Ovary (tissue), 9 donors: ENCODE measurements around the gene PRDM15. TPM values are rescaled to one million over a fixed set of nuclear protein-coding genes. Genes with fewer than 3 reads are reported as not detected.

ENCODE experiments used
- DNase-seq, 5 donors: peaks; one replicate each; pipeline ENCODE4 v3.0.0-alpha.2; 2019 to 2020
- H3K27ac ChIP-seq, 2 donors: fragments of 200-600 bp; one replicate each; pipeline versions ENCODE4 v1.5.1 to v1.8.0; 2019 to 2022
- H3K27me3 ChIP-seq: fragments of 200-600 bp; one replicate; pipeline ENCODE4 v1.8.0; 2022
- H3K36me3 ChIP-seq: fragments of 200-600 bp; sonication (generic); one replicate; pipeline ENCODE4 v1.5.1; 2019
- H3K4me1 ChIP-seq: one replicate; pipeline ENCODE4 v1.8.1; 2013; ENCODE audit warnings: mild to moderate bottlenecking, moderate library complexity; ENCODE audit not compliant: insufficient read depth
- H3K4me3 ChIP-seq: fragments of 200-600 bp; sonication (generic); one replicate; pipeline ENCODE4 v1.5.1; 2017
- H3K9me3 ChIP-seq, 2 donors: fragments of 200-600 bp in 1 of 2; sonication (generic) in 1 of 2; one replicate each; pipeline versions ENCODE4 v1.5.1 to v1.8.1; 2013 to 2019; ENCODE audit warnings: mild to moderate bottlenecking in 1 of 2, moderate library complexity in 1 of 2
- EP300 ChIP-seq: sonication (generic); formaldehyde crosslinking; IDR thresholded peaks from one replicate; pipeline ENCODE4 v1.6.1; 2017; ENCODE audit warnings: antibody characterized with exemption
- POLR2A ChIP-seq: fragments of 450-650 bp; IDR thresholded peaks from one replicate; pipeline ENCODE4 v1.6.1; 2017; ENCODE audit warnings: antibody characterized with exemption, mild to moderate bottlenecking, moderate library complexity
- whole genome bisulfite sequencing, 3 donors: extraction: QIAGEN DNeasy Blood & Tissue Kit in 1 of 3; methylation state at CpG; one replicate each; pipeline versions ENCODE4 v1.1.5 to v1.1.7; 2013 to 2017; 5-methylcytosine and 5-hydroxymethylcytosine counted together
- intact Hi-C, 4 donors: fragments of 100-400 bp; cut with DNase I; formaldehyde crosslinking; loops; one replicate each; pipeline versions ENCODE4 v1.11.0 to v1.15.1; 2022 to 2023
- polyA plus RNA-seq, 2 donors: library from polyadenylated mRNA; stranded (reverse); fragments of 200-250 nt in 1 of 2; fragments of 350-450 nt in 1 of 2; fragmentation: Illumina TruSeq in 1 of 2; extraction: RNeasy Lipid Tissue Mini Kit (QIAGEN cat#74804) in 1 of 2; gene quantifications; one replicate each; pipeline ENCODE4 v1.2.3, GENCODE V29; 2013 to 2014
- total RNA-seq, 7 donors: library from RNA; depleted of rRNA in 2 of 7; stranded (reverse); fragments of >200 nt in 2 of 7; fragmentation: NEBNext Ultra II Directional in 3 of 7; extraction: Animal tissue kit (Norgen Biotek cat#: 25700) in 3 of 7; gene quantifications; one replicate each; pipeline versions ENCODE4 v1.1.0 to v1.2.4, GENCODE V29; 2016 to 2023
- TF ChIP-seq, protein P1 (sequence below), 3 donors: fragments of 450-650 bp in 2 of 3; fragments of 200-600 bp in 1 of 3; IDR thresholded peaks; one replicate each; pipeline versions ENCODE4 v1.5.1 to v1.8.0; 2016 to 2022; ENCODE audit warnings: antibody characterized with exemption in 3 of 3, mild to moderate bottlenecking in 1 of 3
- donor health status: DM: no; HTN: no; CAD: no; lungs with moderate emphysema.
- donor health status: DM: no; HTN: no; CAD: no.
- donor health status: Bipolar disorder and iron deficiency.
- donor health status: DM: yes; HTN: yes; CAD: no.
- donor health status: DM: no; HTN: no; CAD: no.
- donor health status: DM: yes; HTN: yes; CAD: no.

Gene PRDM15
- total and polyA plus RNA-seq, 9 donors: 2.0 to 10.9 (median 5.9) TPM

DNA sequence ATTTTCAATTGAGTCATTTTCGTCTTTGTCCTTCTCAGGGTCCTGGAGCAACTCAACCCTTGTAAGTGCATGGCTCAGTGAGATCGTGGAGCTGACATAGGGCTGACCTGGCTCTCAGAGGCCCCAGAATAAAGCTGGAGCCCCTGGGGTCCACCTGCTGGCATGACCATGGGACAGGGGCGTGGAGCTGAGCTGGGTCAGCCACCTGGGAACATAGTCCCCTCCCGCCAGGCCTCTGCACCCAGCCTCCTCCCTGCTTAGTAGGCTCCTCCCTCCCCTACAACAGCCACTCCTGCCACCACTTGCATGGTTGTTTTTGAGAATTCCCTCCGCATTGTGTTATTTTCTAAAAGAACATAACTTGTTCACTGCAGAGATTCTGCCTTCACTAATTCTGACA, 109.2 kb downstream of the PRDM15 start:
- Histone ChIP-seq H3K27me3 (no peaks in the 10 kb centered on the region), H3K9me3 (no peaks in the 10 kb centered on the region), H3K27ac (no peak overlapping the region), H3K4me1 (no peaks in the 10 kb centered on the region), H3K36me3 (no peaks in the 10 kb centered on the region), H3K4me3 (no peak overlapping the region)
- 74 to 87% (median 82%) methylated on average over 5 of the region's 5 CpGs for WGBS, 3 donors
- intact Hi-C loops: loop anchor here in 2 of 4 donors (10.0 kb wide), 3 partner anchors 155 to 485 kb away; no protein-coding TSS in a partner anchor
- no peak for DNase-seq
- TF ChIP-seq, protein P1, sequence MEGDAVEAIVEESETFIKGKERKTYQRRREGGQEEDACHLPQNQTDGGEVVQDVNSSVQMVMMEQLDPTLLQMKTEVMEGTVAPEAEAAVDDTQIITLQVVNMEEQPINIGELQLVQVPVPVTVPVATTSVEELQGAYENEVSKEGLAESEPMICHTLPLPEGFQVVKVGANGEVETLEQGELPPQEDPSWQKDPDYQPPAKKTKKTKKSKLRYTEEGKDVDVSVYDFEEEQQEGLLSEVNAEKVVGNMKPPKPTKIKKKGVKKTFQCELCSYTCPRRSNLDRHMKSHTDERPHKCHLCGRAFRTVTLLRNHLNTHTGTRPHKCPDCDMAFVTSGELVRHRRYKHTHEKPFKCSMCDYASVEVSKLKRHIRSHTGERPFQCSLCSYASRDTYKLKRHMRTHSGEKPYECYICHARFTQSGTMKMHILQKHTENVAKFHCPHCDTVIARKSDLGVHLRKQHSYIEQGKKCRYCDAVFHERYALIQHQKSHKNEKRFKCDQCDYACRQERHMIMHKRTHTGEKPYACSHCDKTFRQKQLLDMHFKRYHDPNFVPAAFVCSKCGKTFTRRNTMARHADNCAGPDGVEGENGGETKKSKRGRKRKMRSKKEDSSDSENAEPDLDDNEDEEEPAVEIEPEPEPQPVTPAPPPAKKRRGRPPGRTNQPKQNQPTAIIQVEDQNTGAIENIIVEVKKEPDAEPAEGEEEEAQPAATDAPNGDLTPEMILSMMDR (IDR thresholded peaks at IDR 0.05): no peak
- TF ChIP-seq POLR2A: no peak
- no peak for TF ChIP-seq EP300

DNA sequence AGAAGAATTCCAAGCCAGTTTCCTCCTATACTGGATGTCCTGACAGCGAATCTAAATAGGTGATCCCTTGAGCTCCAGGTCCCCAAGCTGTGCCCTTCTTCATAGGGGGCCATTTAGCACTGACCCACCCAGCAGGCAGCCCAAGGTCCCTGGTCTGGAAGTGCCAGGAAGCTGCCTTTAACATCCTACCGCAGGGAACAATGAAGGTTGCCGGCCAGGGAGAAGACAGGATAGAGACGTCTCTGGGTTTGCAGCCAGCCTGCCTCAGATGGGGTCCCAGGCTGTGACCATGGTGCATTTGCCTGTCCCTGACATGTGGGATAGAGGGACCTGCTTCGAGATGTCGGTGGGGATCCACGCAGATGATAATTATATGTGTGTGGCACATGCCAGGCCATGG, 109.6 kb downstream of the PRDM15 start:
- Histone ChIP-seq H3K4me1 (no peaks in the 10 kb centered on the region), H3K27ac (no peak overlapping the region), H3K9me3 (no peaks in the 10 kb centered on the region), H3K4me3 (no peak overlapping the region), H3K36me3 (no peaks in the 10 kb centered on the region), H3K27me3 (no peaks in the 10 kb centered on the region)
- intact Hi-C loops: no loop called here
- TF ChIP-seq POLR2A (no peak), EP300 (no peak)
- TF ChIP-seq, protein P1 (IDR thresholded peaks at IDR 0.05): no peak
- WGBS, 3 donors: 48 to 57% (median 56%) methylated on average over 7 of the region's 7 CpGs
- DNase-seq: no peak

- no peaks in the 10 kb centered on the region for H3K27me3 ChIP-seq
- intact Hi-C loops: no loop called here
- TF ChIP-seq EP300: no peak
- no peak for TF ChIP-seq POLR2A
- TF ChIP-seq, protein P1 (IDR thresholded peaks at IDR 0.05): no peak
- DNase-seq: no peak
- H3K9me3 ChIP-seq: no peaks in the 10 kb centered on the region
- no peaks in the 10 kb centered on the region for H3K36me3 ChIP-seq
- 6 to 17% (median 9%) methylated on average over 8 to 10 of the region's 10 CpGs for WGBS, 3 donors
- no peaks in the 10 kb centered on the region for H3K4me1 ChIP-seq
- no peak overlapping the region for H3K27ac ChIP-seq
- peak overlapping the region; percentile 15 for H3K4me3 ChIP-seq
Measured at GRCh38 chr21:41769111-41769510, 110.0 kb downstream of the PRDM15 start.

DNA sequence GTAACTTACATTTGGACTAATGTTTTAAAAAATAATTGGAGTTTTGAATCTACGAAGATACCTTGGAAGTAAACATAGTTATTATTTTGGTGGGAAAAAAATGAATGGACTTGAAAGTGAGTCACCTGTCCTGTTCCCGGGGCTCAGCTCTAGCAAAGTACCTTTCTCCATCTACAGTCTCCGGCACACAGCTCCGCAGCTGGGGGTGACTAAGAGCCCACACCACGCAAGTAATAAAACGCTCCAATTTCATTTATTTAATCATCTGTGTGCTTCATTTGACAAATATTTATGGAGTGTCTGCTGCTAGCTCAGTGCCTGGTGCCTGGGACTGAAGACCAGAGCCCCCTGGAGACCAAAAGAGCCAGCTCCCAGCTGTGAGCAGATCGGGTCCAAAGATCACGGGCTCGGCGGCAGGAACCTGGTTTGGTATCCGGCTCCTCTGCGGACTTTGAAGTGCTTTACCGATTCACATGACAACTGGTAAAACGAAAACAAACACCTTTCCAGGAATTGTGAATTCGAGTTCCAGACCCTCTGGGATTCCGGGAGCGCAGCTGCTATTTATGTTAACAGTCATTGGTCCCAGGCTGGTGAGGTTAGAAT, 110.6 kb downstream of the PRDM15 start:
- WGBS, 3 donors: 3 to 4% (median 3%) methylated on average over 17 of the region's 17 CpGs
- Histone ChIP-seq H3K27ac (no peak overlapping the region), H3K9me3 (no peaks in the 10 kb centered on the region), H3K4me1 (no peaks in the 10 kb centered on the region), H3K27me3 (no peaks in the 10 kb centered on the region), H3K36me3 (no peaks in the 10 kb centered on the region), H3K4me3 (peak overlapping the region; percentile 15)
- TF ChIP-seq POLR2A (no peak), EP300 (no peak)
- TF ChIP-seq, protein P1 (IDR thresholded peaks at IDR 0.05): no peak
- intact Hi-C loops: no loop called here
- no peak for DNase-seq
